ENCODE results near the gene PRR33.
"Not testable (repeated sequence)": the region's sequence is repeated elsewhere in the genome, so short reads cannot be mapped to it uniquely, and the experiment has no call there.

PRR33 gene

DNA sequence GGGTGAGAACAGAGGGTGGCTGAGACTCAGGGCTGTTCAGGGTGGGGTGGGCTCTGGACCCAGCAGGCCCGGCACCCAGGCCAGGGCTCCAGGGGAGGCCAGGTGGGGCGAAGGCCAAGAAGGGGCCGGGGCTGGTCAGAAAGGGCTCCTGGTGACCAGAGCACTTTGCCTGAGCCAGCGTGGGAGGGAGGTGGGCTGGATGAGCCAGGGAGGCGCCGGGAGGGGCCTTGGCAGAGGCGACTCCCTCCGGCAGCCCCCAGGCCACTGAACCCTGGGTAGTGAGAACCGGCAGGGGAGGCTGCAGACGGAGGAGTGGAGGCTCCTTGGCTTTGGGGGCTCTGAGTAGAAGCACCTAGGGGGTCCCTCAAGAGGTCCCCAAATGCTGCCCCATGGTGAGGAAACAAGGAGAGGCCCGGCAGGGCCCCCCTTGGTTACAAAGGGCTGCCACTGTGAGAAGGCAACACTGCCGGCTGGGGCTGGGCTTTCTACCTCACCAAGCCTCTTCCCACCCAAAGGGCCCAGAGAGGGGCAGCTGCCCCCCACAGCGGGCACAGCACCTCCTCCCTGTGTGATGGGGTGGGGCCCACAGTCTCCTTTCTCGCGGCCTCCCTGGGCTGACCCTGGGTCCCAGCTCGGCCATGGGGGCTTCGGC lies 17.1 kb downstream of the PRR33 start:
- not testable (repeated sequence) for DNase-seq

DNA sequence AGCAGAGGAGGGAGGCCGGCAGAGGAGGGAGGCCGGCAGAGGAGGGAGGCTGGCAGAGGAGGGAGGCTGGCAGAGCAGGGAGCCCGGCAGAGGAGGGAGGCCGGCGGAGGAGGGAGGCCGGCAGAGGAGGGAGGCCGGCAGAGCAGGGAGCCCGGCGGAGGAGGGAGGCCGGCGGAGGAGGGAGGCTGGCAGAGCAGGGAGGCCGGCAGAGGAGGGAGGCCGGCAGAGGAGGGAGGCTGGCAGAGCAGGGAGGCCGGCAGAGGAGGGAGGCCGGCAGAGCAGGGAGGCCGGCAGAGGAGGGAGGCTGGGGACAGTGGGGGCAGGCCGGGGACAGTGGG lies 17.9 kb downstream of the PRR33 start:
- not testable (repeated sequence) for DNase-seq

DNA sequence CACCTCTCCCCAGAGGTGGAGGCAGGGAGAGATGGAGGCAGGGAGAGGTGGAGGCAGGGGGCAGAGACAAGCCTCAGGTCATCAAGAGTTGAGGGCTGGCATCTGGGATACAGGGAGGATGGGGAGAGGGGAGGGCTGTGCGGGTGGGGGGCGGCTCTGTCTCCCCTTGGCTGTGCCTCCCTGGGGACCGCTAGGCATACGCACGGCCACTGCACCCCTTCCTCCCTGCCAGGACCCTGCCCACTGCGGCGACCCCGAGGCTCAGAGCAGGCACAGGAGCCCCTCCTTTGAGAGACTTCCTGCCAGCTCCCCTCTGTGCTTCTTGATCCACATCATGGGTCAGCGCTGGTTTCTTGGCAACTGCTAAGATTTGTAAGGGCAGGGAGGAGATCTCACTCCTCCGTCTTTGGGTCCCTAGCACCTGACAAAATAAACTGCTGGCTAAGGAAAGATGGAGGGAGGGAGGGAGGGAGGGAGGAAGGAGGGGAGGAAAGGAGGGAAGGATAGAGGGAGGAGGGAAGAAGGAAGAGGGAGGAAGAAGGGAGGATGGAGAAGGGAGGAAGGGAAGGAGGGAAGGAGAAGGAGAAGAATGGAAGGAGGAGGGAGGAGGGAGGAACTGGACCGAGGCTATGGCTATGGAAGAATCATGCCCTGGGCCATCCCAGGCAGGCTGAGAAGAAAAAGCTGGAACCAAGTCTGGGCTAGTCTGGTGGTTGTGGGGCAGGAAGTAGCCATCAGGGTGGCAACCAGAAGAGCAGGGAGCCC lies 18.5 kb downstream of the PRR33 start:
- peak in 1 of 2 donors; percentile 0 for DNase-seq

DNA sequence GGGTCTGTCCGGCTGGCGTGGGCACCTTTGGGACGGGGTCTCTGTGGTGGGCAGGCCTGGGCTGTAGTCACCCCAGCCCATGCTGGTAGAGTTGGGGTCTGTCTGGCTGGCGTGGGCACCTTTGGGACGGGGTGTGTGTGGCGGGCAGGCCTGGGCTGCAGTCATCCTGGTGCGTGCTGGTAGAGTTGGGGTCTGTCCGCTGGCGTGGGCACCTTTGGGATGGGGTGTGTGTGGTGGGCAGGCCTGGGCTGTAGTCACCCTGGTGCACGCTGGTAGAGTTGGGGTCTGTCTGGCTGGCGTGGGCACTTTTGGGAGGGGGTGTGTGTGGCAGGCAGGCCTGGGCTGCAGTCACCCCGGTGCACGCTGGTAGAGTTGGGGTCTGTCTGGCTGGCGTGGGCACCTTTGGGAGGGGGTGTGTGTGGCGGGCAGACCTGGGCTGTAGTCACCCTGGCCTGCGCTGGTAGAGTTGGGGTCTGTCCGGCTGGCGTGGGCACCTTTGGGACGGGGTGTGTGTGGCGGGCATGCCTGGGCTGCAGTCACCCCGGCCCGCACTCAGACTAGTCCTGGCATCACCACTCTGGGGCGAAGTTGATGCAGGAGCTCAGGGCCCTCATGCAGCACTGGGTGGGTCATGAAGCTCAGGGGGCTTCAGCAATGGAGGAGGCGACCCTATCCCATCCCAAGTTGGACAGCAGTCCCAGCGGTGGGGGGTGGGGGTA lies 19.3 kb downstream of the PRR33 start:
- DNase-seq, result no peak

DNA sequence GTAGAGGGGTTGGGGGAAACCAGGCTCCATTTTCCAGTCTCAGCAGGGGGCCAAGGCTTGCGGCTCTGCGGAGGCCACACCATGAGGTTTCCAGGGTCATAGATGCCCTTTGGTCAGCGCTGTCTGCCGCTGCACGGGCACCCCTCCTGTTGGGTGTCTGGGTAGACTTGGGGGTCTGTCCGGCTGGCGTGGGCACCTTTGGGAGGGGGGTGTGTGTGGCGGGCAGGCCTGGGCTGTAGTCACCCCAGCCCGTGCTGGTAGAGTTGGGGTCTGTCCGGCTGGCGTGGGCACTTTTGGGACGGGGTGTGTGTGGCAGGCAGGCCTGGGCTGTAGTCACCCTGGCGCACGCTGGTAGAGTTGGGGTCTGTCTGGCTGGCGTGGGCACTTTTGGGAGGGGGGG lies 20.2 kb downstream of the PRR33 start:
- DNase-seq, result no peak

DNA sequence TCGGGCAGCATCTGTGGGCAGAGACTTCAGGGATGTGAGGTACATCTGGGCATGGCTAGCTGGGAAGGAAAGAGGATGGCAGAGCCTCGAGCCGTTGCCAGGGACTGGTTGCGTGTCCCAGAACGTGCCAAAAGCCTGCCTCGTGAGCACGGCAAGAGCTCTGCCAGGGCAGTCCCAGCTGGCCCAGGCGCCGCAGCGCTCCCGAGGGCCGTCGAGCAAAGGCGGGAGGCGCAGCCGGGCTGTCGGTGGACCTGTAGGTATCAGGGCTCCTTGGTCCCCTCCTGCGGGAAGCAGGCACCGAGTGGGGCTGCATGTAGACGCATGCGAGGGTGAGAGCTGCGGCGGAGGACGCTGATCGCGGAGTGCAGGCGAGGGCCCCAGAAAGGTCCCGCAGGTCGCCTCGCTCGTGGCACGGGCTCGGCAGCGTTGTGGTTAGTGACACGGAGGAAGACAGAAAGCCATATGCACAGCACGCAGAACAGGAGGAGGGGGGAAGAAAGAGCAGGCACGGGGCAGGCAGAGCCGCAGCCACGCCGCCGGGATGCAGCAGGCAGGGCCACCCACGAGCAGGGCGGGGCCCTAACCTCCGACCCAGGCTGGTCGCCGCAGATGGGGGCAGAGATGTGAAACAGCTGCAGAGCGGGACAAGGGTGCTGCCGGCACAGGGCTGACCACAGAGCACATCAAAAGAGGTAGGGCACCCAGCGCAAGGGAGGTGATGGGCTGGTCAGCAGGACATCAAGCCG lies 20.8 kb downstream of the PRR33 start:
- DNase-seq, result peak; percentile 40 to 49

DNA sequence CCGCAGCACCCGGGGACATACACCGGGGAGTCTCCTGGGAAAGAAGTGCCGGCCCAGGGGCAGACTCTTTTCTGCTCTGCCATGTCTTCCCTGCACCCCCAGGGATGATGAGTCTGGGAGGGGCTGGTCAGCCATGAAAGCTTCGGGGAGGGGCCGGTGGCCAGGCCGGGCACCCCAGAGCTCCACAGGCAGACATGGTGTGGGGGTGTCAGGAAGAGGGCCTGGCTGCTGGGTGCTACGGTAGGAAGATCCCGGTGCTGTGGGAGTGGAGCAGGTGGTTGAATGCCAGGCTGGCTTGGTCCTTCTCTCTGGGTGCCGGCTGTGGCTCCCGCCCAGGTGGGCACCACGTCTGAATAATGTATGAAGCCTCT lies 21.4 kb downstream of the PRR33 start:
- DNase-seq, result no peak

DNA sequence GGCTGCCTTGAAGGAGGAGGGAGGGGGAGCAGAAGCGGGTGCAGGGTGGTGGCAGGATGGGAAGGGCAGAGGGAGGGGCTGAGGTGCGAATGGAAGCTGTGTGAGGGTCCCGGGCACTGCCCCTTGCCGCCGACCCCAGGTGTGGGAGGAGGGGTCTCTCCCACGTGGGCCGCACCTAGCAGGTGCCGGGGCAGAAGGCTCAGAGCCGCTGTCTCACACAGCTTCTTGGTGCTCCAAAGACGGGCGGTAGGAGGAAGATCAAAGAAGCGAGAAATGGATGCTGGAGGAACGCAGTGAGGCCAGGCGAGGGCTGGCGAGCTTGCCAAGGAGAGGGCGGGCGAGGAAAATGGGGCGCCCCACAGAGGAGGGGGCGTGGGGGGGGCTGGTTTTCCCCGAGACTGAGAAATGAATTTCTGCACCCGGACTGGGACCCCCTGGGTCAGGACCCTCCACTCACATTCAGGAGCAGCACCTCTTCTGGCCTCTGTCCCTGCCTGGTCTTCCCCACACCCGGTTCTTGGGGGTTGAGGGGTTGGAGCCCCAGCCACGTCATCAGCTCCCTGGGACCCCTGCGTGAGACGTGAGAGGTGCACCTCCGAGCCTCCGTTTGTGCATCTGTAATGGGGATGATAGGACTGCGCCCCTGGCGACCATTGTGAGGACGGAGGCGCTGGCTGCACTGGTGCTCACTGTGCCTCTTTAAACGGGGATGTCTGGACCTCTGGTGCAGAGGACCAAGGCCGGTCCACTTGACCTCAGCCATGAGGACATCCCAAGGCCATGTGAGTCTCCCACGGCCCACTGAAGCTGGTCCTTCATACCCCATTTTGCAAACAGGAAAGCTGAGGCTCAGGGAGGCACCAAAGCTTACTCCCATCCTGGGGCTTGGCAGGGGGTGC lies 22.0 kb downstream of the PRR33 start:
- DNase-seq, result no peak

DNA sequence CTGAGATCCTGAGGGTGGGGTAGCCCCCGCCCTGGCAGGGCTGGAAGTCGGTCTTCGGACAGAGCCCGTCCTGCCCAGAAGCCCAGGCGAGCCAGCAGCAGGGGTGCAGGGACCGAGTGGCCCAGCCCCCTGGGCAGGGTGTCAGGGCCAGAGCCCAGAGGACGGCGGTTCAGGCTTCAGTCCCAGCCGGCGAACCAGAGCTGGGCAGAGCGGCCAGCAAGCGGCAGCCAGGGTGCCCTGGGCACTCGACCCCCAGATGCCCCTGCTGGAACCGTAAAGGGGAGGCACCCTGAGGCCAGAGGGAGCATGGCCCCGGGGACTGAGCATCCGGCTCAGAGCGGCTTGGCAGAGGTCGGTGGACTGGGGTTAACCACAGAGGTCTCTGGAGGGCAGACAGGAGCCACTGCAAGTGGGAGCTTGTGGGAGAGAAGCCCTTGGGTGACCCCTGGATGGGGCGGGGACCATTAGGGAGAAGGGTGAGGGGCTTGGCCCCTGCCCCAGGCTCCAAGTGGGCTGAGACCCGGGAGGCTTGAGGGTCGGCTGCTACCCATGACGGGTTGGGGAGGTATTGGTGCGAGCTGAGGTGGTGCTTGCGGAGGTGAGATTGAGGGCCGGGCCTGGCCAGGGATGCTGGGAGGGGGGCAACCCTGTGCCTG lies 22.9 kb downstream of the PRR33 start:
- DNase-seq, result no peak

DNA sequence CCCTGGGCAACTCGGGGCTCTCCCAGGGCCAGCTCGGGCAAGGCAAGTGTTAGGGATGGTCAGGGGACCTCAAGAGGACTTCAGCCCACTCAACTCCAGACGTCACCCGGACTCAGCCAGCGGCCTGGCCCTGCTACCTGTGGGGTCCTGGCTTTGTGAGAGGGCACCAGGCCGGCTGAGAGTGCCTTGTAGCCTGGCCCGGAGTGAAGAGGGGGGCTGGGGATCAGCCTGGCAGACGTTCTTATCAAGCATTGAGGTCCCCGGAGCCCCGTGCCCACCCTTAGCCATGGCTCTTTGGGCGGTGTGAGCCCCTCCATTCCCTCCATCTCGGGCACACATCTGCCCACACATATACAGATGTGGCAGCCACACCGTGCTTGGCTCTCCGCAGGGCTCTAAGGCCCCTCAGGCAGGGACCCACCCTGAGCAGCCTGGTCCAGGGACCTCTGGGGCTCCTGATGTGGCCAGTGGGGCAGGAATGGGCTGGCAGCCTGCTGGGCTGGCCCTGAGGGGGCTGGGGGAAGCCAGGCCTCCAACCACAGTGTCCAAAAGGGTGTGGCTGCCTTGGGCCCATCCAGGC lies 23.5 kb downstream of the PRR33 start:
- no peak for DNase-seq

DNA sequence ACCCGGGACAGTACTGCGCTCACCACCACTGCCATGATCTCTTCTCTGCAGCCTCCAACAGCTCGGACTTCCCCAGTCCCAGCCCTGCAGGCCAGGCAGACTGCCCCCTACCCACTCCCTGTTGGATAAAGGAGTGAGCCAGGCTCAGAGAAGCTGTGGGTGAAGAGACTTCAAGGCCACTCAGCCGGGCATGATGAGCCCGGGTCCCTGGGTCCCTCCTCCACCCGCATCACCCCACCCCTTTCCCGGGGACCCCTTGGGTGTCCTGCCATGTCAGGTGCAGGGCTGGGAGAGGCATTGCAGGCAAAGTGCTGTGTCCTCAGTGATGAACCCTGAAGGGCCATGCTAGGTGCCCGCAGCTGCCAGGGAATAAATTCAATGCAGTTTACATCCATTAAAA lies 24.3 kb downstream of the PRR33 start:
- no peak for DNase-seq

DNA sequence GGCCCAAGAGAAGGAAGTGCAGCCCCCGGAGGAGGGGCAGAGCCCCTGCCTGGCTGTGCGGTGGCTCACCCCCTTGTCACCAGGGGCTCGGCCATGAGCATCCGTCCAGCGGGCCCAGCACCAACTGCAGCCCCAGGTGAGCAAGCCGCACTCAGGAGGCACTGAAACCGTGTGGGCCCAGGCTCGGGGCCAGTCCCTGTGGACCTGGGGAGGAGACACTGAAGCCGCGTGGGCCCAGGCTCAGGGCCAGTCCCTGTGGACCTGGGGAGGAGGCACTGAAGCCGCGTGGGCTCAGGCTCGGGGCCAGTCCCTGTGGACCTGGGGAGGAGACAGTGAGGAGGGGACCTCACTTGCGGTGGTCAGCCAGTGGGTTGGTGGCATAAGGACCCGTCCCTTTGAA lies 24.9 kb downstream of the PRR33 start:
- DNase-seq, result no peak

DNA sequence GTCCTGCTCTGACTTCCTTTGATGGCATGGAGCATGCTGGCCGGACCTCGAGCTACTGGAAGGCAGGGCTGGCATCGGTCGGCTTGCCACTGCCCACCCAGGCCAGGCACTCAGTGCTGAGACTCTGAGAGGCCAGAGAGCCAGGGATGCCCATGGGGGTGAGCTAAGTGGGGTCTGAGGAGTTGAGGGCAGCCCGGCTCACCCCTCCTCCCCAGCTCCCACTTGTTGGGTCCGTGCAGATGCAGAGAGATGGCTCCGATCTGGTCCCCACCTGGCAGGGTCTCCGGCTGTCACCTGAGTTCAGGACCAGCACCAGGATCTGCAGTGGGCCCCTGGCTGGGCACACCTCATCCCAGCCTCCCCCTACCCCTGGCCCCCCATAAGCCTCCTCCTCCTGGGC lies 25.5 kb downstream of the PRR33 start:
- DNase-seq, result no peak

DNA sequence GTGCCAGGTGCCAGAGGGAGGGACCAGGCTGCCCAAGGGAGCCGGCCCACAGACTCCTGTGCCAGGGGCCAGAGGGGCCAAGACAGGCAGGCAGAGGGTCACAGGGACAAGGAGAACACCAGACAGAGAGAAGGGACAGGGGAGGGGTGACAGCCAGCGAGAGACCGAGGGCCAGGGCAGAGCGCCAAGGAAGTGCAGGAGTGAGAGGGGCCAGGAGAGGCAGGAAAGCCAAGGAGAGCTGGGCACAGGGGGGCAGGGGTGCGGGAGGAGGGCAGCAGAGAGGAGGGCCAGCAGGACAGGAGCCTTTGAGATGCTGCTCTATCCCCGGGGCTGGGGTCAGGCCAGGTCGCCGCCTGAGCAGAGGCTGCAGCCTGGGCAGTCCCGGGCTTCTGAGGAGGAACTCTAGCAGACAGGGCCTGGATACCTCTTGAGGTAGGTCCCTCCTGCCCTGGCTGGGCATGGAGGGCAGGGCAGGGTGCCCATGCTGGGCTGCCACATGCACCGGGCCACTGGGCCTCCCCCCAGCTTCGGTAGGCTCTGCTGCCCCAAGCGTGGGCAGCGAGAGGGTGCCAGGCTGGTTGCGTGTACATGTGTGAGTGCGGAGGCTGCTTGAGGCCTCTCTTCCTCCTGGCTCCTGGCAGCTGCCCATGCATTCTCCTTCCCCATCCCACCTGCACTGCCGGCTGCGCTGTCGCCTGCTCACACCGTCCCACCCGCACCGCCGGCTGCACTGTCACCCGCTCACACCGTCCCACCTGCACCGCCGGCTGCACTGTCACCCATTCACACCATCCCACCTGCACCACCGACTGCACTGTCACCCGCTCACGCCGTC lies 26.6 kb downstream of the PRR33 start:
- no peak for DNase-seq

DNA sequence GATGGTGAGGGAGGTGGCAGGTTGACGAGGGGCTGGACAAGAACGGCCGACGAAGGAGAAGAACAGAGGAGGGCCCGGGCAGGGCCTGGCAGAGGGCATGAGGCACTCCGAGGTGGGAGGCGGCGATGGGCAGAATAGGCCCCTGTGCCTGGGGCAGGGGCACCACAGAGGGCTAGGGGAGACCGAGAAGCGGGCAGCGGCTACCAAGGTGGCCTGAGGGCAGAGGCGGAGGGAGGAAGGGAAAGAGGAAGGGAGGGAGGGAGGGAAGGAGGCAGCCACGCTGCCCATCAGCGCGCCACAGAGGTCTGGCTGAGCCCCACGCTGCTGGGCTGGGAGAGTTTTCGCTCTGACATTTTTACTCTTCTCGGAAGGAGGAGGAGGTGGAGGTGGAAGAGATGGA lies 27.5 kb downstream of the PRR33 start:
- DNase-seq, result no peak

DNA sequence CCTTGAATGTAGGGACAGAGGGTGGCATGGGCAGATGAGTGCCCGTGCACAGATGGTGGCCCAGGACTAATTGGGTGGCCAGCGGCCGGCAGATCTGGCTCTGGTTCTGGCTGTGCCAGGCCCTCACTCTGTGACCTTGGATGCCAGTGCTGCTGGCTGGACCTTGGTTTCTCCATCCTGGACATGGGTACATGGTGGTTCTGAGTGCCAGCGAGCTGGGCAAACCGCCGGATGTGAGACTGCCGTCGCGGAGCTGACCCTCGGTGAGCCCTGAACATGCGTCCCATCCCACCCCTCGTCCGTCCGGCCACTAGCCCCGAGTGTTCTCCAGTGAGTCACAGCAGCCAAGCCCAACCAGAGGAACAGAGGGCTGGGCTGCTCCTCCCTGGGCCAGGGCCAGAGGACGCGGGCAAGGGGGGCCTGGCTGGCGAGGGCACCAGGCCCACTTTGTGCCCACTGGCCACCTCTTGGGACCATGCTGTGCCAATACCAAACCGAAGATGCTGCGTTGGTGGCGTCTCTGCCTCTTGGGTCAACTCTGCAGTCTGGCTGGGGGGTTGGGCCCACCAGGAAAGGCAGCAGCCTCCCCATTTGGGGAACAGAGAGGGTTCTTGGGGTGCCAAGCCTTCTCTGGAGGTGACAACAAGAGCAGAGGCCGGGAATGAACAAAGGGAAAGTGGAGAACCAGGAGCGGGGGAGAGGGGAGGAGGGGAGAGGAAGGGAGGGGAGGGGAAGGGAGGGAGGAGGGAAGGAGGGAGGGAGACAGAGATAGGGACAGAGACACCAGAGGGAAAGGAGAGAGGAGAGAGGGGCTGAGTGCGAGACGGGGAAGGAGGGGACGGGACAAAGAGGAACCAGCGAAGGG lies 28.1 kb downstream of the PRR33 start:
- DNase-seq, result no peak

DNA sequence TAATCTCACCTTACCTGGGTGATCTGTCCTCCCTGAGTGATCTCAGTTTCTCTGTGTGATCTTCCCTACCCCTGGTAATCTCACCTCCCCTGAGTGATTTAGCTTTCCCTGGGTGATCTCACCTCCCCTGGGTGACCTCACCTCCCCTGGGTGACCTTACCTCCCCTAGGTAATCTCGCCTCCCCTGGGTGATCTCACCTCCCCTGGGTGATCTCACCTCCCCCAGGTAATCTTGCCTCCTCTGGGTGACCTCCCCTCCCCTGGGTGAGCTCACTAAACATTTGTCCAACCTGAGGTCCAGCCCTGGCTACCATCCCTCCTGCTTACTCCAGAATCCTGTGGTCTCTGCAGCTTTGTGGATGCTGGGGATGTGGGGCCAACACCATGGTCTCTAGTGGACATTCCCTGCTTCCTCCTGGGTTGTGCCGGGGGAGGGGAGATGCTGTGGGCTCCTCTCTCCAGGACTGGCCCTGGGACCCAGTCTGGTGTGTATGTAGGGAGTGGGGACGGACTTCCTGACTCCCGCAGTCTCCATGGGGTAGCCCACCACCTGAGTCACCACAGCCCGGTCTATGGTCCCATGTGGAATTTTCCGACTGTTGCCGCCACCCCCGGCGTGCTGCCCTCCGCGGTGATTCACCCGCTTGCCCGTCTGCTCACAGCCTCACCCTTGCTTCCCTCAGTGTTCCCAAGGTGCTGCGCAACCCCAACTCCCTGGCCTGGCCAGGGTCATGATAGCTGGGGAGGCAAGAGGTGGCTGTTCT lies 28.9 kb downstream of the PRR33 start:
- no peak for DNase-seq

All from stimulated activated CD4-positive, alpha-beta T cell treated with anti-CD3 and anti-CD28 coated beads, Interleukin-2, amount 100 ng/mL, for 24 hours (primary cell).